Thyroid gland (tissue), 4 donors: ENCODE data around the gene TIMM23. TPM values are rescaled to one million over a fixed set of nuclear protein-coding genes. Genes with fewer than 3 reads are reported as not detected.
"Not testable (repeated sequence)": the region's sequence is repeated elsewhere in the genome, so short reads cannot be mapped to it uniquely, and the experiment has no call there.

ENCODE experiments used
- DNase-seq, 2 donors: peaks; one replicate each; pipeline ENCODE4 v3.0.0-alpha.2; 2019
- H3K27ac ChIP-seq, 3 donors: fragments of 200-600 bp; sonication (generic); 1 replicate in 2 of 3; 2 replicates in 1 of 3; pipeline ENCODE4 v1.5.1; 2016 to 2019; ENCODE audit warnings: mild to moderate bottlenecking in 1 of 3, moderate library complexity in 1 of 3
- H3K27me3 ChIP-seq: fragments of 200-600 bp; sonication (generic); one replicate; pipeline ENCODE4 v1.5.1; 2019
- H3K36me3 ChIP-seq, 2 donors: fragments of 200-600 bp; sonication (generic); one replicate each; pipeline ENCODE4 v1.5.1; 2016 to 2019
- H3K4me1 ChIP-seq, 2 donors: fragments of 200-600 bp; sonication (generic); one replicate each; pipeline ENCODE4 v1.5.1; 2017 to 2019
- H3K4me3 ChIP-seq, 3 donors: fragments of 200-600 bp; sonication (generic); replicated peaks in 1 of 3; 1 replicate in 2 of 3; 2 replicates in 1 of 3; pipeline ENCODE4 v1.5.1; 2016; ENCODE audit warnings: mild to moderate bottlenecking in 1 of 3
- H3K9me3 ChIP-seq: fragments of 200-600 bp; sonication (generic); one replicate; pipeline ENCODE4 v1.5.1; 2017
- WGBS, 2 donors: methylation state at CpG; one replicate each; pipeline ENCODE4 v1.1.5; 2017; 5-methylcytosine and 5-hydroxymethylcytosine counted together
- intact Hi-C: fragments of 100-400 bp; cut with DNase I; formaldehyde crosslinking; loops from one replicate; pipeline ENCODE4 v1.15.1; 2023
- total RNA-seq, 4 donors: library from RNA; depleted of rRNA; stranded (reverse); fragments of >200 nt; gene quantifications; one replicate each; pipeline ENCODE4 v1.2.3, GENCODE V29; 2016
- TF ChIP-seq, protein P1 (sequence below), 6 experiments: fragments of 200-600 bp in 3 of 6; fragments of 450-650 bp in 3 of 6; sonication (generic) in 3 of 6; IDR thresholded peaks; one replicate each; pipeline ENCODE4 v1.5.1; 2016 to 2019; ENCODE audit warnings: antibody characterized with exemption in 6 of 6, mild to moderate bottlenecking in 2 of 6, inconsistent platforms in 1 of 6, moderate library complexity in 1 of 6

Gene TIMM23
- total RNA-seq, 4 donors from 2014 or later = 68.7 to 85.6 (median 72.1) TPM

DNA sequence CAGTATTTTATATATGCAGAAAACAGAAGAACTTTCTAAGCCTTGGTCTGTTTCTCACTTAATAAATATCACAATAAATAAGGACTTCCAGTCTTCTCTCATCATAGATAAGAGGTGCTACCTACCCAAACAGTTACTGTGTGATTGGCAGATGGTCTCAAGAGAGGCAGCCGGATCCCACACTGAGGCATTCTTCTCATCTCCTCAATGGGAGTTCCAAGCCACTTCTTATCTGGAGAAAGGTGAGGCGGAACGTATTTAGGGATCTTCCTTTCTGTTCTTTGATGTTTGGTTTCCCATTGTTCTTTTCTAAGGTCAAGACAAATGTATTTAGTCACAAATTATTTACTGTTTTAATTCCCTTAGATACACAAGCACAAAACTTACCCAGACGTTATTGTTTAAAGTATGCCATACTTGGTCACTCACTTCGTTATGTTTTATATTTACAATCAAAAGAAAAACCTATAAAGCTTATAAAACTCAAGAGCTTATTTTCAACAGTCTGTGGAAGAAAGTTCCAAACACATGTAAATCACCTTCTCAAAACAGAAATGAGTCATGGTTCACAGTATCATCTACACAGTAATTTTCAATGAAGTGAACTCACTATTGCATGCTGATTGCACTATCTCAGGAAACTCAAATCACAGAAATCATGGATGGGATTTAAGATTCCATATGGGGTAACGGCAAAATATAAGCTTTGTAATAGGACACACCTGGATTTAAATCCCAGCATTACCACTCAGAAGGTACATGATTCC, 9.4 kb upstream of the TIMM23 start:
- H3K4me1 ChIP-seq, intact Hi-C loops, H3K36me3 ChIP-seq, H3K27ac ChIP-seq, DNase-seq, H3K4me3 ChIP-seq, H3K9me3 ChIP-seq, H3K27me3 ChIP-seq: not testable (repeated sequence)
- 83 to 85% methylated on average over 6 of the region's 6 CpGs for WGBS, 2 donors

DNA sequence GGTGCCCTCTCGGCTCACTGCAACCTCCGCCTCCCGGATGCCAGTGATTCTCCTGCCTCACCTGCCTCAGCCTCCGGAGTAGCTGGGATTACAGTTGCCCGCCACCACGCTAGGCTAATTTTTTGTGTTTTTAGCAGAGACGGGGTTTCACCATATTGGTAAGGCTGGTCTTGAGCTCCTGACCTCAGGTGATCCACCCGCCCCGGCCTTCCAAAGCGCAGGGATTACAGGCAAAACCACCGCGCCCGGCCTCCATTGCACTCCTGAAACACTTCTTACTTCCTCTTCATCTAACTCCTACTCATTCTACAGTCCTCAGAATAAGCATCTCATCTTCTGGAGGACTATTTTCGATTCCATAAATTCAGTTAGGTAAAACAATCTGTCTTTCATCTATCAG, 1.3 kb upstream of the TIMM23 start:
- not testable (repeated sequence) for H3K9me3 ChIP-seq, H3K36me3 ChIP-seq, H3K27me3 ChIP-seq, H3K27ac ChIP-seq, DNase-seq, H3K4me1 ChIP-seq
- intact Hi-C loops = loop anchor here (5.0 kb wide), 1 partner anchor 56 kb away; no protein-coding TSS in a partner anchor
- 45 to 57% methylated on average over 14 of the region's 14 CpGs for WGBS, 2 donors
- peak overlapping the region in 1 of 3 donors; percentile 69 for H3K4me3 ChIP-seq

DNA sequence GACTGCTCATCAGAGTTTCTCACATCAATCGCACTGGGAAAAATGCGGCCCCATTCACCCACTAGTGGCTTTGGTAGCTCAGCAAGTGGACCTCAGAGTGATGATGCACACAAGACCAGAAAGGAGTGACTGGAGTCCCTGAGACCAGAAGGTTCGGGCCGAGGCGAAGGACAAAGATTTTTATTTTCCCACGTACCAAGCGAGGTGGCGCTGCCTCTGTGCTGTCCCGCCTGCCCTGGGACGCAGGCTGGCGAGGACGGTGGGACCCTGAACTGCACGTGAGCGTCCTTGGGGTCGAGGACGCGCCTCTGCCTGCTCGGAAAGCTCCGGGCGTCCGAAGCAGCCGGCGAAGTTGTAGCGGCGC, 565 bp upstream of the TIMM23 start:
- H3K27ac ChIP-seq = peak overlapping the region in 2 of 3 donors; percentile 47 to 49

DNA sequence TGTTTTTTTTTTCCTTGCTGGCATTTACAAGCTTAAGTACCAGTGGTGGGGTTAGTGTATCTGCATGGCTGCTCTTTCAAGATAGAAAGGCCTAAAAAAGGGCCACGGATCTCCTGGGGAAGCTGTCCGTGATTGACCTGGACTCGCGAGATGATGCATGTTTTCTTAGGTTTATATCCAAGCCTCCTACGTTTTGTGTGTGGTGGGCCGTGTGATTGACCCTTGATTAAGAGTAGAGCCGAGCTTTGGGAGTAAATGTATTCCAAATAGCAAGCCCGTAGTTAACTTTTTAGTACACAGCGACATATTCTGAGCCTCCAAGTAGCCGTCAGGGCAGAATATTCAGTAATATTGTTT, 502 bp downstream of the TIMM23 start:
- WGBS, 2 donors = 0 to 1% methylated on average over 10 of the region's 10 CpGs
- intact Hi-C loops = loop anchor here (5.0 kb wide), 1 partner anchor 55 kb away; no protein-coding TSS in a partner anchor

More for the DNA sequence above, 565 bp upstream of the TIMM23 start:
- 0% methylated on average over 6 of the region's 25 CpGs; no CpG with 5 or more reads in 1 of the 2 donors for WGBS, 2 donors
- DNase-seq, H3K27me3 ChIP-seq, H3K9me3 ChIP-seq, H3K4me1 ChIP-seq, H3K36me3 ChIP-seq: not testable (repeated sequence)
- H3K4me3 ChIP-seq = peak overlapping the region; percentile 66 to 83 (median 69)
- intact Hi-C loops = loop anchor here (5.0 kb wide), 1 partner anchor 56 kb away; no protein-coding TSS in a partner anchor

DNA sequence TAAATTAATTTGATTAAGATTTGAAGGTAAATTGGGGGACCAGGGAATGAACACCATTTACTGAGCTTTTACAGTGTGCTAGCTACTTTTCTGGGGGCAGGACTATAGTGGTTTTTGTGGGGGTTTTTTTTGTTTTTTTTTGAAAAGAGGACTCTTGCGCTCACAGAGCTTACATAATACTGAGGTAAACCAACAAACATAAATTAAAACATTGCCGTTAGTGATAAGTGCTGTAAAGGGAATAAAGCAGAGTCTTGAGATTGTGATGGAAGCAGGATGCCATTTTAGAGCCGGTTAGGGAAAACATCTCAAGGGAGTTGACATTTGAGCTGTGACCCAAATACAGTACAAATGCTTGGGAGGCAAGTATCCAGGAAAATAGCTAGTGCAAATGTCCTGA, 1.8 kb downstream of the TIMM23 start:
- not testable (repeated sequence) for H3K4me3 ChIP-seq, DNase-seq, H3K36me3 ChIP-seq, H3K27me3 ChIP-seq, H3K27ac ChIP-seq, H3K4me1 ChIP-seq, H3K9me3 ChIP-seq
- intact Hi-C loops = loop anchor here (5.0 kb wide), 1 partner anchor 53 kb away; no protein-coding TSS in a partner anchor
- WGBS, 2 donors = 69 to 78% methylated on average over 3 of the region's 3 CpGs

More for the DNA sequence above, 502 bp downstream of the TIMM23 start:
- Histone ChIP-seq H3K27ac (peak overlapping the region in 2 of 3 donors; percentile 47 to 49), H3K4me3 (peak overlapping the region; percentile 66 to 83 (median 69))
- H3K27me3 ChIP-seq, H3K4me1 ChIP-seq, DNase-seq, H3K9me3 ChIP-seq, H3K36me3 ChIP-seq: not testable (repeated sequence)

DNA sequence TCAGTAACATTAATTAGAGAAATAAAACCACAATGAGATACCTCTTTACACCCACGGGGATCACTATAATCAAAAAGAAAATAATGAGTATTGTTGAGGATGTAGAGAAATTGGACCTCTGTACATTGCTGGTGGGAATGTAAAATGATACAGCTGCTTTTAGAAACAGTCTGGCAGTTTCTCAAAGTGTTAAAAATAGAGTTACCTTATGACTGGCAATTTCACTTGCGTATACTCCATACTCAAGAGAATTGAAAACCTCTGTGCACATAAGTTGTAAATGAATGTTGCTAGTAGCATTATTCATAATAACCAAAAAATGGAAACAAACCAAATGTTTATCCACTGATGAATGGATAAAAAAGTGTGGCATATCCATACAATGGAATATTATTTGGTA, 6.3 kb downstream of the TIMM23 start:
- H3K4me3 ChIP-seq, H3K27ac ChIP-seq, H3K27me3 ChIP-seq, H3K4me1 ChIP-seq, DNase-seq, H3K36me3 ChIP-seq, intact Hi-C loops, H3K9me3 ChIP-seq: not testable (repeated sequence)
- 87 to 93% methylated on average over 1 of the region's 2 CpGs for WGBS, 2 donors

DNA sequence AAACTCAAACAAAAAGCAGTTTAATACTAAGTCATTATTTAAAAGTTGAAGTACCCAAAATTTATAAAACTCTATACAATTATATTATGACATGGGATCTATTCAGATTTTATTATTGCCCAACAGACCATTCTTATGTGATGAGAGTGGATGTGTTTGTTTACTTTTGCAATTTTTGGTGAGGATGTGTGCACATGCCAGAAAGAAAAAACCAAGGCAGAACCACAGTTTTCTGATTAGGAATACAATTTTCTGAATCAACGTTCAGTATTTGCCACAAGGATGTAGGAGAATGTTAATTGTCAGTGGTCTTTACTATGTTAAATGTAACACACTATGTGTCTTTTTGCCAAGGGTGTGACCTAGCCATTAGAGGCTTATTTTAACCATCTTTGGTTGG, 9.1 kb downstream of the TIMM23 start:
- H3K4me1 ChIP-seq, H3K27me3 ChIP-seq, H3K9me3 ChIP-seq, intact Hi-C loops, H3K27ac ChIP-seq, DNase-seq, H3K4me3 ChIP-seq: not testable (repeated sequence)
- 48 to 64% methylated on average over 1 of the region's 1 CpG for WGBS, 2 donors
- H3K36me3 ChIP-seq = peaks cover 0 to 12% of the 10 kb centered on the region in 2 donors

DNA sequence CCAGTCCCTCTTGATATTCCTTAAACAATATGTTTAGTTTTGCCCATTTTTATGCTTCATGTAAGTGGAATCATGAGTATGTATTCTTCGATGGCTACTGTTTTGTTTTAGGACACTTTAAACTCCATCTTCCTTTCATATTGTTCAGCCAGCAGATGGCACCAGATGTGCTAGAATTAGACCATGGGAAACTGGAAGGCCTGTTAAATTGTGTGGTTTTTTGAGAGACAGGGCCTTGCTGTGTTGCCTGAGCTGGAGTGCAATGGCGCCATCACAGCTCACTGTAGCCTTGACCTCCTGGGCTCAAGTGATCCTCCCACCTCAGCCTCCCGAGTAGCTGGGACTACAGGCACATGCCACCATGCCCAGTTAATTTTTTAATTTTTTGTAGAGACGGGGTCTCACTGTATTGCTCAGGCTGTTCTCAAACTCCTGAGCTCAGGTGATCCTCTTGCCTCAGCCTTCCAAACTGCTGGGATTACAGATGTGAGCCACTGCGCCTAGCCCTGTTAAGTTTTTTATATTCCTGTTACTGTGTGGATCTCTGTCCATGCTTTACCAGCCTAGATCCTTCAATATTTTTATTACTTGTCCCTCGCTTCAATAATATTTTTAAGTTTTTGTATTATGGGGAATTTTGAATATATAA, 11.4 kb downstream of the TIMM23 start:
- H3K27ac ChIP-seq, H3K27me3 ChIP-seq, H3K4me1 ChIP-seq, H3K4me3 ChIP-seq, intact Hi-C loops, H3K9me3 ChIP-seq: not testable (repeated sequence)
- peak; percentile 10 to 34 for DNase-seq
- TF ChIP-seq, protein P1, sequence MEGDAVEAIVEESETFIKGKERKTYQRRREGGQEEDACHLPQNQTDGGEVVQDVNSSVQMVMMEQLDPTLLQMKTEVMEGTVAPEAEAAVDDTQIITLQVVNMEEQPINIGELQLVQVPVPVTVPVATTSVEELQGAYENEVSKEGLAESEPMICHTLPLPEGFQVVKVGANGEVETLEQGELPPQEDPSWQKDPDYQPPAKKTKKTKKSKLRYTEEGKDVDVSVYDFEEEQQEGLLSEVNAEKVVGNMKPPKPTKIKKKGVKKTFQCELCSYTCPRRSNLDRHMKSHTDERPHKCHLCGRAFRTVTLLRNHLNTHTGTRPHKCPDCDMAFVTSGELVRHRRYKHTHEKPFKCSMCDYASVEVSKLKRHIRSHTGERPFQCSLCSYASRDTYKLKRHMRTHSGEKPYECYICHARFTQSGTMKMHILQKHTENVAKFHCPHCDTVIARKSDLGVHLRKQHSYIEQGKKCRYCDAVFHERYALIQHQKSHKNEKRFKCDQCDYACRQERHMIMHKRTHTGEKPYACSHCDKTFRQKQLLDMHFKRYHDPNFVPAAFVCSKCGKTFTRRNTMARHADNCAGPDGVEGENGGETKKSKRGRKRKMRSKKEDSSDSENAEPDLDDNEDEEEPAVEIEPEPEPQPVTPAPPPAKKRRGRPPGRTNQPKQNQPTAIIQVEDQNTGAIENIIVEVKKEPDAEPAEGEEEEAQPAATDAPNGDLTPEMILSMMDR (IDR thresholded peaks at IDR 0.05) = peak in 3 of 6 experiments; percentile 30 to 38 (median 35)
- 73 to 84% methylated on average over 6 of the region's 6 CpGs for WGBS, 2 donors
- peaks cover 4 to 14% of the 10 kb centered on the region in 2 donors for H3K36me3 ChIP-seq

DNA sequence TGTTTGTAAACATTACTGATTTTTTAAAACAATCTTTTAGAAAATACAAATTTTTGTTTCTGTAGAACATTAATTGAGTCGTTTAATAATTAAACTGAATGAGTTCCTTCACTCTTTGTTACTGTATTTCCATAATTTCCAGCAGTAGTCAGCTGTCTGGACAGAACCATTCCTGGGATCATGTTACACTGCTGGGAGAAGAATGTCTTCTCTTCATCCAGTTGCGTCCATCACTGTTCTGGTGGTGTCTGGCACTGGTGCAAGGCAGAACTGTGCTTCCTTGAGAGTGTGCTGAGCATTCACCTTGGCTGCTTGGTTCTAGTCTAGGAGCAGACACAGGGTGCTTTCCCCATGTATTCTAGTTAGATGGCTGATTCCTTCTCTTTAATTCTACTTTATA, 12.2 kb downstream of the TIMM23 start:
- H3K27ac ChIP-seq, H3K4me3 ChIP-seq, H3K4me1 ChIP-seq, H3K27me3 ChIP-seq, DNase-seq, H3K9me3 ChIP-seq, intact Hi-C loops: not testable (repeated sequence)
- H3K36me3 ChIP-seq = peaks cover 4 to 16% of the 10 kb centered on the region in 2 donors
- 93 to 97% methylated on average over 2 of the region's 2 CpGs for WGBS, 2 donors

DNA sequence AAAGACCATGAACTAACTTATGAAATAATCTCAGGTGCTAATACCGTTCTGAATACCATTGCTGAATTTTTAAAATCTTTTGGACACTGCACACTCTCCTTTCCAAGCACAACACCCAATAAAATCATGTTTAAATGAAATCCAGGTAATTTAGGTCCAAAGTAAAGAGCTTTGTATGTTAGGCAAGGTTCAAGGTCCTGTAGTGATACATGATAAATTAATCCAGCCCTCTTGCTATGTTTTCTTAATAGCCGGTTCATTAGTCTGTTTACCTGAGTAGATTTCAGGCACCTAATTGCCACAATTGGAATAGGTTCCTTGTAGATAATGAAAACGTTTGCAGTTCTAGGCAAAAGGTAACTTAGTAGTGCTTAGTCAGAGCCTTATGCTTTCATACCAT, 13.3 kb downstream of the TIMM23 start:
- intact Hi-C loops, DNase-seq, H3K27me3 ChIP-seq, H3K4me3 ChIP-seq, H3K4me1 ChIP-seq, H3K27ac ChIP-seq, H3K9me3 ChIP-seq: not testable (repeated sequence)
- 88% methylated on average over 3 of the region's 3 CpGs for WGBS, 2 donors
- H3K36me3 ChIP-seq = peaks cover 4 to 16% of the 10 kb centered on the region in 2 donors
